DND-41 (cell line): ENCODE data around the gene CLEC14A.

Source experiments
- ATAC-seq: fragments of 200-7000 bp; cut with Tn5 transposase; 3 replicates; pipeline ENCODE4 v1.9.1; 2021; ENCODE audit warnings: low read depth; ENCODE audit not compliant: insufficient read depth
- DNase-seq: peaks from one replicate; pipeline ENCODE4 v3.0.0-alpha.2; 2020
- H2AFZ ChIP-seq: 2 replicates; pipeline ENCODE4 v1.6.0; 2012; ENCODE audit warnings: low read depth, low read length
- H3K27ac ChIP-seq: 2 replicates; pipeline ENCODE4 v1.5.1; 2012; ENCODE audit warnings: low read length, inconsistent platforms
- H3K27me3 ChIP-seq: fragments of 200-600 bp; sonication (generic); 2 replicates; pipeline ENCODE4 v1.6.0; 2012; ENCODE audit warnings: low read length, mild to moderate bottlenecking, inconsistent platforms; ENCODE audit not compliant: insufficient read depth, poor library complexity
- H3K36me3 ChIP-seq: 2 replicates; pipeline ENCODE4 v1.5.1; 2012; ENCODE audit warnings: low read length, inconsistent platforms; ENCODE audit not compliant: insufficient read depth
- H3K4me1 ChIP-seq: 2 replicates; pipeline ENCODE4 v1.5.1; 2012; ENCODE audit warnings: mild to moderate bottlenecking, low read length; ENCODE audit not compliant: insufficient read depth
- H3K4me2 ChIP-seq: 2 replicates; pipeline ENCODE4 v1.6.0; 2012; ENCODE audit warnings: mild to moderate bottlenecking, moderate library complexity, low read length, inconsistent platforms; ENCODE audit not compliant: insufficient read depth
- H3K4me3 ChIP-seq, 2 experiments: fragments of 200-600 bp in 1 of 2; shearing (Covaris generic) in 1 of 2; 2 replicates each; pipeline ENCODE4 v1.5.1; 2012 to 2016; ENCODE audit warnings: inconsistent platforms in 2 of 2, low read length in 2 of 2, mild to moderate bottlenecking in 2 of 2, low read depth in 1 of 2, moderate library complexity in 1 of 2
- H3K79me2 ChIP-seq: 2 replicates; pipeline ENCODE4 v1.6.0; 2012; ENCODE audit warnings: low read length, inconsistent platforms; ENCODE audit not compliant: insufficient read depth
- H3K9ac ChIP-seq: 2 replicates; pipeline ENCODE4 v1.6.0; 2012; ENCODE audit warnings: low read depth, mild to moderate bottlenecking, inconsistent platforms, low read length, moderate library complexity
- H3K9me3 ChIP-seq: 2 replicates; pipeline ENCODE4 v1.5.1; 2012; ENCODE audit warnings: low read length, moderate library complexity, mild to moderate bottlenecking, inconsistent platforms; ENCODE audit not compliant: insufficient read depth, severe bottlenecking
- H4K20me1 ChIP-seq: 2 replicates; pipeline ENCODE4 v1.6.0; 2012; ENCODE audit warnings: low read length; ENCODE audit not compliant: insufficient read depth
- EZH2 ChIP-seq: IDR thresholded peaks from 3 replicates; pipeline ENCODE4 v1.6.1; 2012; ENCODE audit warnings: borderline replicate concordance, low read depth, mild to moderate bottlenecking, moderate library complexity, low read length, inconsistent platforms; ENCODE audit not compliant: severe bottlenecking
- TF ChIP-seq, protein P1 (sequence below): IDR thresholded peaks from 2 replicates; pipeline ENCODE4 v1.5.1; 2012; ENCODE audit warnings: borderline replicate concordance, low read length, moderate library complexity, mild to moderate bottlenecking; ENCODE audit not compliant: poor library complexity, severe bottlenecking; ENCODE audit errors: extremely low read depth

The CLEC14A gene

DNA sequence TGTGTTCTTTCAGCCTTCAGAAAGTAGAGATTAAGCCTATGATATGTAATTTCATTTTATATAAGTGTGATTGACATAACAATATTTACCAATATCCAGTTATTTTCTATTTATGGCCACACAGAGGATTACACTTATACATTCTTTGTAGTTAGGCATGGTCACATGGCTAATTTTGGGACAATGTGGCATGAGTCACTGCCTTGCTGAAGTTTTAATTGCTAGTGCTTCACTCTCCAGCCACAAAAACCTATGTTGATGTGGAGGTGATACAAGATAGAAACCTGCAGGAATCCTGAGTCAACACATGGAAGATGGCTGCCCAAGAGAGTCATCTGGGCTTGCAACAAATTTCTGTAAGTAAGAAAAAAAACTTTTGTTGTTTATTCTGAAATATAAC lies 17.0 kb downstream of the CLEC14A start:
- no peaks in the 10 kb centered on the region for H3K9me3 ChIP-seq
- H3K4me3 ChIP-seq, result no peak overlapping the region
- H3K9ac ChIP-seq, result no peak overlapping the region
- no peak for ATAC-seq
- no peak overlapping the region for H2AFZ ChIP-seq
- no peaks in the 10 kb centered on the region for H4K20me1 ChIP-seq
- H3K27ac ChIP-seq, result no peak overlapping the region
- H3K36me3 ChIP-seq, result no peaks in the 10 kb centered on the region
- TF ChIP-seq, protein P1, sequence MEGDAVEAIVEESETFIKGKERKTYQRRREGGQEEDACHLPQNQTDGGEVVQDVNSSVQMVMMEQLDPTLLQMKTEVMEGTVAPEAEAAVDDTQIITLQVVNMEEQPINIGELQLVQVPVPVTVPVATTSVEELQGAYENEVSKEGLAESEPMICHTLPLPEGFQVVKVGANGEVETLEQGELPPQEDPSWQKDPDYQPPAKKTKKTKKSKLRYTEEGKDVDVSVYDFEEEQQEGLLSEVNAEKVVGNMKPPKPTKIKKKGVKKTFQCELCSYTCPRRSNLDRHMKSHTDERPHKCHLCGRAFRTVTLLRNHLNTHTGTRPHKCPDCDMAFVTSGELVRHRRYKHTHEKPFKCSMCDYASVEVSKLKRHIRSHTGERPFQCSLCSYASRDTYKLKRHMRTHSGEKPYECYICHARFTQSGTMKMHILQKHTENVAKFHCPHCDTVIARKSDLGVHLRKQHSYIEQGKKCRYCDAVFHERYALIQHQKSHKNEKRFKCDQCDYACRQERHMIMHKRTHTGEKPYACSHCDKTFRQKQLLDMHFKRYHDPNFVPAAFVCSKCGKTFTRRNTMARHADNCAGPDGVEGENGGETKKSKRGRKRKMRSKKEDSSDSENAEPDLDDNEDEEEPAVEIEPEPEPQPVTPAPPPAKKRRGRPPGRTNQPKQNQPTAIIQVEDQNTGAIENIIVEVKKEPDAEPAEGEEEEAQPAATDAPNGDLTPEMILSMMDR, result no peak
- TF ChIP-seq EZH2, result no peak
- H3K79me2 ChIP-seq, result no peaks in the 10 kb centered on the region
- DNase-seq, result no peak
- H3K4me2 ChIP-seq, result no peak overlapping the region
- no peaks in the 10 kb centered on the region for H3K27me3 ChIP-seq
- H3K4me1 ChIP-seq, result no peaks in the 10 kb centered on the region

DNA sequence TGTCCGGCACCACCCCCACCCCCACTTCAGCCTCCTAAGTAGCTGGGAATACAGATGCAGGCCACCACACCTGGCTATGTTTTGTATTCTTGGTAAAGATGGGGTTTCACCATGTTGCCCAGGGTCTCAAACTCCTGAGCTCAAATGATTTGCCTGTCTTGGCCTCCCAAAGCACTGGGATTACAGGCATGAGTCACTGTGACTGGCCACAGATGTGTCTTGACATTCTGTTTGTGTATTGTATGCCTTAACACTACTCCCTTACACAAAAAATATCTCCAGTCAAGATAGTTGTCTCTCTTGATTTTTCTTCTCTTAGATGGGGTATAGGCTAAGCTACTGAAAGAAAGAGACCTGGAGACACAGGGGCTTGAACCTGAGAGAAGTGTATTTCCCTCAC lies 17.6 kb downstream of the CLEC14A start:
- TF ChIP-seq, protein P1, result no peak
- TF ChIP-seq EZH2, result no peak
- Histone ChIP-seq H3K79me2 (no peaks in the 10 kb centered on the region), H3K4me3 (no peak overlapping the region), H3K27me3 (no peaks in the 10 kb centered on the region), H3K4me1 (no peaks in the 10 kb centered on the region), H3K27ac (no peak overlapping the region), H3K9ac (no peak overlapping the region), H4K20me1 (no peaks in the 10 kb centered on the region), H3K36me3 (no peaks in the 10 kb centered on the region), H3K9me3 (no peaks in the 10 kb centered on the region), H3K4me2 (no peak overlapping the region), H2AFZ (no peak overlapping the region)
- DNase-seq (no peak), ATAC-seq (no peak)

GRCh38 chr14:38233218-38233617 lies 22.7 kb downstream of the CLEC14A start:
- Histone ChIP-seq H3K36me3 (no peaks in the 10 kb centered on the region), H2AFZ (no peak overlapping the region), H3K9me3 (no peaks in the 10 kb centered on the region), H3K79me2 (no peaks in the 10 kb centered on the region), H3K27me3 (no peaks in the 10 kb centered on the region), H3K4me2 (no peak overlapping the region), H3K4me3 (no peak overlapping the region), H3K27ac (no peak overlapping the region), H4K20me1 (no peaks in the 10 kb centered on the region), H3K9ac (no peak overlapping the region), H3K4me1 (no peaks in the 10 kb centered on the region)
- DNase-seq (no peak), ATAC-seq (no peak)
- TF ChIP-seq EZH2, result no peak
- TF ChIP-seq, protein P1, result no peak

GRCh38 chr14:38226366-38226765 lies 29.5 kb downstream of the CLEC14A start:
- Histone ChIP-seq H3K9me3 (no peaks in the 10 kb centered on the region), H3K9ac (no peak overlapping the region), H3K4me1 (no peaks in the 10 kb centered on the region), H2AFZ (no peak overlapping the region), H3K27ac (no peak overlapping the region), H3K79me2 (no peaks in the 10 kb centered on the region), H4K20me1 (no peaks in the 10 kb centered on the region), H3K27me3 (no peaks in the 10 kb centered on the region), H3K36me3 (no peaks in the 10 kb centered on the region), H3K4me3 (no peak overlapping the region), H3K4me2 (no peak overlapping the region)
- TF ChIP-seq EZH2, result no peak
- TF ChIP-seq, protein P1, result no peak
- ATAC-seq (no peak), DNase-seq (no peak)
